GM19035 (cell line): Measurements from ENCODE around the gene SIAH3.

Source experiments
- ATAC-seq: cut with Tn5 transposase; IDR thresholded peaks from one replicate; pipeline ENCODE4 v1.9.1; 2021; ENCODE audit not compliant: unreplicated experiment

The SIAH3 gene

GRCh38 chr13:45863709-45864590, 12.4 kb upstream of the SIAH3 start:
- ATAC-seq: no peak

DNA sequence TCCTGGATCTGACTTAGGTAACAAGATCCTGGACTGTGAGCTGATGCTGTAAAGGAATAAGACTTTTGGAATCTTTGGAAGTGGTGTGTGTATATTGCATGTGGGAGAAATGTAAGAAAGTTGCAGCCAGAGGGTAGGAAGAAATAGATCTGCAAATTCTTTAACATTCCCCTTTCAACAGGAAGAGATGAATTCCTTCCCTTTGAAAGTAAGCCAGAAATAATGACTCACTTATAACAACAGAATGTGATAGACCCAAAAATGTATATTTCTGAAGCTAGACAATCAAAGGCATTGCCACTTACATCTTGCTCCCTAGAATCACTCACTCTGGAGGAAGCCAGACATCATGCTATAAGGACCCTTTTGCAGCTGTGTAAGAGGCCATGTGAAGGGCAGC, 9.8 kb upstream of the SIAH3 start:
- ATAC-seq: no peak

GRCh38 chr13:45860240-45860639, 8.7 kb upstream of the SIAH3 start:
- ATAC-seq: no peak

- ATAC-seq: no peak
Observed at GRCh38 chr13:45859705-45860104, 8.2 kb upstream of the SIAH3 start.

DNA sequence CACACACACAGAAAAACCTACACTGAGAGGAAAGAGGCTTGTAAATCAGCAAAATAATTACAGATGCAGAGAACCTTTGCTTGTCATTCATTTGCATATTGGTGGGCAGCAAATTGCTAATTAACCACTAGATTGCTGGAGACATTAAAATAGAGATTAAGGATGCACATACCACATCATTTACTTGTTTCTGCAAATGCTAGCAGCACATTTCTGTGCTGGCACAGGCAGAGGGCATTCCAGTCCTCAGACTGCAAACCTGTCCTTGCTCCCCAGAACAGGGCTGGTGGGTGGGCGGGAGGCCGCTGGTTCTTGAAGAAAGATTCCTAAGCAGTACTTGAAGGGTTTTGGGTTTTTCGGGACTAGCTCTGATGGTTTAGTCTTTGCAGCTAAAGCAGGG, 941 bp upstream of the SIAH3 start:
- no peak for ATAC-seq

GRCh38 chr13:45851956-45852355, 403 bp upstream of the SIAH3 start:
- no peak for ATAC-seq

GRCh38 chr13:45850027-45850613, 1.4 kb downstream of the SIAH3 start:
- no peak for ATAC-seq

DNA sequence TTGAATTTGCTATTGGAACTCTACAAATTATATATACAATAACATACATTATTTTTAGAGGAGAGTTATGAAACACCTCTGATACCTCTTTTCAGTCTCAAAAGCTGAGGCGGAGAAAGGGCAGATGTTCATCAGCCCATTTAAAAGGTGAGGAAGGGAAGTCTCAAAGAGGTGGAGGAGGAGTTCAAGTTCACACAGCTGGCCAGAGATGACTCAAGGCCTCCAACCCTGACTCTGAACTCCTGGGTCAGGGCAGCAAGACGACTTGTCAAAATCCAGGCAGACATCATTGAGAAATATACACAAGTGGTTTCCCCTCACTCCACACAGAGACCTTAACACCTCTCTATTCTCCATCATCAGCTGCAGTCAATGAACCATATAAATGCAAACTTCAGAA, 2.1 kb downstream of the SIAH3 start:
- ATAC-seq: no peak

DNA sequence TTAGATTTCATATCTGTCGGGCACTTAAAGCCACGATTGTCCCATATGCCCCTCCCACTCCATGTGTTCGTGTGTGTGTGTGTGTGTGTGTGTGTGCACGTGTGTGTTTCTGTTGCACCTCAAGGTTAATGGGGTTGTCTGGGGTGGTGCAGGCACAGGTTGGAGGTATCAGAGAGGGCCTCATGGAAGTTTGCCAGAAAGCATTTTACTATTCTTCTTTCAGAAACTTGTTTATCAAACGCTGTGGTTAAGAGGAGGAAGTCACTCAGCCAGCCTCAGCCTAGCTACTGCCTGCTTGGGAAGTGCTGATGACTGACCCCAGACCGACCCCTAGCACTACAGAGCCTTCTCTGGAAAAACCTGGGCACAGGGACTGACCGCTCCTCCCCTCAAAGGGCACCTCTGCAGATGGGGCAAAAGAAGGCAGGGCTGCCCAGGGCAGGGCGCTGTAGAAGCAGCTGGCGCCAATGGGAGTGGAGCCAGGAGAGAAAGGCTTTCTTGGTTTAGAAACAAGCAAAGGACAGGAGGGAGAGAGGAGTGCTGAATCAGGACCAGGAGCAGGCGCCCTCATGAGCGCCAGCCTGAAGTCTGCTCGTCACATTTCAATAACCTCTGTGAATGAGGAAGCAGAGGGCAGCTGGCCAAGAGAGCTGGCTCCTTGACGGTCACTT, 3.9 kb downstream of the SIAH3 start:
- no peak for ATAC-seq

- ATAC-seq: no peak
Observed at GRCh38 chr13:45846681-45847080, 4.9 kb downstream of the SIAH3 start.

DNA sequence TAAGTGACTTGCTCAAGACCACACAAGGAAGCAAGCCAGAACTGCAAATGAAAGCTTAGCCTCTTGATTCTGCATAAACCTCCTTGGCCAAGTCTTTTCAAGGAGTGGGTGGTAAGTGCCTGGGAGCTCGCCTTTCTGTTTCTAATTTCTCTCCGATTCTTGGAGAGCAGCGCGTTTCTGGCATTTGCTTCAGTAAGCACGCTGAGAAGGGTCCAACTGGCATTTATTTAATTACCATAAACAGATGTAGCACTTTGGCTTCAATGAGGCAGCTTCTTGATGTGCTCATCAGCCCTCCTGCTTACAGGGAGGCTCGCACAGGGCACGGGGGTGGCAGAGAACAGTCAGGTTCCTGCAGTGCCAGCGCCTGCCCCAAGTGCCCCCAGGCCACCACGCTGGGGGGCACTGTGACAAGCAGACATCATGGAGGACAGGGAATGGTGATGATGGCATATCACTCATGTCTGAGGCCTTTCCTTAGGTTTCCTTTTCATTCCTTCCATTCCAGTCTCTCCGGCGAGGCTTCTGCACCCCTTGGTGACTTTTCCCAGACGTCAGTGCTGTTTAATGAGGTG, 13.3 kb downstream of the SIAH3 start:
- no peak for ATAC-seq

DNA sequence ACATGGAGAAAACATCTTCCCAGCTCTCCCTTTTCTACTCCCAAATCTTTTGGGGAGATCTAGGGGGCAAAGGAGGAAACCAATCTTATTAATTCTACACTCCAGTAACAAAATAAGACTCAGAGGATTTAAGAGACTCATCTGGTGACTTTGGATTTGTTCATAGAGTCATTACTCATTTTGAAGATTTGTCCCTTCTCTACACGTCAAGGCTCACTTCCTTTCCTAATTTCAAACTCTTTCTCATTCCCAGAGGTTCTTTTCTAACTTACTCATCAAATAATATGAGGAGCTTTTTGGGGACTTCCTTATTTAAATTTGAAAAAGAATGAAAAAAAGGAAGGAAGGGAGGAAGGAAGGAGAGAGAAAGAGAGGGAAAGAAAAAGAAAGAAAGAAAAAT, 14.4 kb downstream of the SIAH3 start:
- ATAC-seq: no peak

GRCh38 chr13:45834411-45834994, 17.1 kb downstream of the SIAH3 start:
- ATAC-seq: no peak

DNA sequence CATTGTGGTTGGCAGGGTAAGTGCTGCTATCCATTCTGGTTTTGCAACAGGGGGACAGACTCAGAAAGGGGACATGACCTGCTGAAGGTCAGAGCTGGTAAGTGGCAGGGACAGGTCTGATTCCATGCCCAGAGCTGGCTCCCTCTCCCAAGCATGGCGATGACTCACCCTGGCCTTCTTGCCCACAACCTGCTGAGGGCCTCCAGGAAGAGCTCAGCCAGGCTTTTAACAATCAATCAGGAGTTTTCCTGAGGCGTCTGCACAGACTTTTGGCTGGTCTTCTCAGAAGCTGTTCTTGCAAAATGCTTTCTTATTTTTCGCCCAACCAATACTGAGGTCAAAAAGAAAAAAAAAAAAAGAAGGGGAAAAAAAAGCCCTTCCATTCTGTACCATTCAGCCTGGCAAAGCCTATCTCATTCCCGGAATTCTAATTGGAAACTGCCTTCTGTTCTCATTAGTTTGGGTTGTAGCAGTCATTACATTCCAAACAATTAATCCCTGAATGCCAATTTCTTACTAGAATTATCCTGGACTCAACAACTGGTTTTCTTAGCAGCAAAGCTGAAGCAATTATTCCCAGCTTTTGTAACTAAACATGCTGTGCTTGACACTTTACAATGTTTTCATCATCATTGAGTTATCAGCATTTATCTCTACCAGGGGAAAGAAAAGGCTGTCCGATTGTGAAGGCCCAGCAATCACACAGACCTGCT, 17.7 kb downstream of the SIAH3 start:
- ATAC-seq: no peak

DNA sequence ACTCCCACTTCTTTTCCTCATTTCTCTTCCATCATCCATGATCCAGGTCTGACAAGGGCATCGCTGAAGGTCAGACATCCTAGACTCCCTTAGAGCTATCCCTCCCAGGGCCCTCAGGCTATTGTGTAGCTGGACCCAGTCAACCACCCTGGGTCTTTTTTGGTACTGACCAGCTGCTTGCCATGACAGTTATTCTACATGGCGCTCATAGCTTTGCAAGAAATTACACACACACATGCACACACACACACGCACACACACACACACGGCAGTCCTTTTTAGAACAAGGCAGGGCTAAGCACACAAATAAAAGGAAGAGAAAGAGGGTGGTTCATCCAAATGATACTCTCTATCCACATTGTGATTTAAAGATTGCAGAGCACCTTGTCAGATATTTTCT, 18.3 kb downstream of the SIAH3 start:
- no peak for ATAC-seq

DNA sequence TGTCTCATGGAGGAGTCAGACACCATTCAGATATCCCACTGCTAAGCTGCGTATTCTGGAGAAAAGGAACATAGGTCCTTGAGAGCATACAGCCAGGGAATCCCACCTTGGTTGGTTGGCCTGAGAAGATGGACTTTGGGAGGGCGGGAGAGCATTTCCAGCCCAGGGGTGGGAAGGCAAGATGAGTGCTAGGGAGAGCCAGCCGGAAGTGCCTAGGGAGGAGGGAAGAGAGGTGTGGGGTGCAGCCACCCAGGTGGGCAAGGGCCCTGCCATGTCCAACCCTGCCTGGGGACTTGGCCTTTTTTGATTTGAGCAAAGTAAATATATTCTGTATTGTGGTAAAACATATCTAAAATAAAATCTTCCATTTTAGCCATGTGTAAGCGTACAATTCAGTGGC, 19.7 kb downstream of the SIAH3 start:
- ATAC-seq: no peak

DNA sequence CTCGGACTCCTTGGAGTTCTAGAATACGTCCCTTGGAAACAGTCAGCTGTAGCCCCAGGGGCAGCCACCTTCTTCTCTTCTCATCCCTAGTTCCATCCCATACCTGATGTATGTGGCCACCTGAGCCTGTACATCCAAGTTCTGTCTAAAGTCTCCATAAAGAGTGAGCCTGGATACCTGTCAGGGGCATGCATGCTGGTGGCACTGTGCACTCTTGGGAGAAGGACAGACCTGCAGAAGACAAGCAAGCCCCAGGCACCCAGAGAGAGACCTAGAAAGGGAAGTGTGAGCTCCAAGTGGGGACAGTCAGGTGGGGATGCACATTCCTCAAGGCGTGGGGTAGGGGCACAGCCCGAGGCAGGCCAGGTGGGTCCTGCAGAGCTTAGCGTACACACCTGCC, 21.4 kb downstream of the SIAH3 start:
- no peak for ATAC-seq

- ATAC-seq: no peak
Observed at GRCh38 chr13:45828256-45828968, 23.1 kb downstream of the SIAH3 start.

- ATAC-seq: no peak
Observed at GRCh38 chr13:45827318-45827717, 24.2 kb downstream of the SIAH3 start.

DNA sequence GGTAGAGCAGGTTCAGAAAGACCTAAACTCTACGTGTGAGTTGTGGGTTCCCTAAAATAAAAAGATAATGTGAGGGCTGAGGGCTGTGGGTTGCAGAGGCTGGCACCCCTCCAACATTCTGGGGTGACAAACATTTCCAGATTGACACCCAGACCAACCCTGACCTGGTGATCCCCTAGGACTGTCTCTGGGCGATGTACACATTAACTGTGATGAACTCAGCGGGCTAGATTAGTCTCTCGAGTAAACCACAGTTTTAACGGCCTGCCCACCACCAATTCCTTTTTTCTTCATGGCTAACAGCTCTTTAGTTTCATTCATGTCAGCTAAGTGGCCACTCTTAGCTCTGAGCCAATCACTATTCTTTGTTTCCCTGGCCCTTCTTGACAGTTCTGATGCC, 24.8 kb downstream of the SIAH3 start:
- ATAC-seq: no peak
